Ovary (tissue), 9 donors: ENCODE results near the gene AVEN. TPM values are rescaled to one million over a fixed set of nuclear protein-coding genes. Genes with fewer than 3 reads are reported as not detected.

Experiments used
- DNase-seq, 5 donors: peaks; one replicate each; pipeline ENCODE4 v3.0.0-alpha.2; 2019 to 2020
- H3K27ac ChIP-seq, 2 donors: fragments of 200-600 bp; one replicate each; pipeline versions ENCODE4 v1.5.1 to v1.8.0; 2019 to 2022
- H3K27me3 ChIP-seq: fragments of 200-600 bp; one replicate; pipeline ENCODE4 v1.8.0; 2022
- H3K36me3 ChIP-seq: fragments of 200-600 bp; sonication (generic); one replicate; pipeline ENCODE4 v1.5.1; 2019
- H3K4me1 ChIP-seq: one replicate; pipeline ENCODE4 v1.8.1; 2013; ENCODE audit warnings: mild to moderate bottlenecking, moderate library complexity; ENCODE audit not compliant: insufficient read depth
- H3K4me3 ChIP-seq: fragments of 200-600 bp; sonication (generic); one replicate; pipeline ENCODE4 v1.5.1; 2017
- H3K9me3 ChIP-seq, 2 donors: fragments of 200-600 bp in 1 of 2; sonication (generic) in 1 of 2; one replicate each; pipeline versions ENCODE4 v1.5.1 to v1.8.1; 2013 to 2019; ENCODE audit warnings: mild to moderate bottlenecking in 1 of 2, moderate library complexity in 1 of 2
- CTCF ChIP-seq, 3 donors: fragments of 450-650 bp in 2 of 3; fragments of 200-600 bp in 1 of 3; IDR thresholded peaks; one replicate each; pipeline versions ENCODE4 v1.5.1 to v1.8.0; 2016 to 2022; ENCODE audit warnings: antibody characterized with exemption in 3 of 3, mild to moderate bottlenecking in 1 of 3
- EP300 ChIP-seq: sonication (generic); formaldehyde crosslinking; IDR thresholded peaks from one replicate; pipeline ENCODE4 v1.6.1; 2017; ENCODE audit warnings: antibody characterized with exemption
- POLR2A ChIP-seq: fragments of 450-650 bp; IDR thresholded peaks from one replicate; pipeline ENCODE4 v1.6.1; 2017; ENCODE audit warnings: antibody characterized with exemption, mild to moderate bottlenecking, moderate library complexity
- WGBS, 3 donors: extraction: QIAGEN DNeasy Blood & Tissue Kit in 1 of 3; methylation state at CpG; one replicate each; pipeline versions ENCODE4 v1.1.5 to v1.1.7; 2013 to 2017; 5-methylcytosine and 5-hydroxymethylcytosine counted together
- intact Hi-C, 4 donors: fragments of 100-400 bp; cut with DNase I; formaldehyde crosslinking; loops; one replicate each; pipeline versions ENCODE4 v1.11.0 to v1.15.1; 2022 to 2023
- polyA plus RNA-seq, 2 donors: library from polyadenylated mRNA; stranded (reverse); fragments of 200-250 nt in 1 of 2; fragments of 350-450 nt in 1 of 2; fragmentation: Illumina TruSeq in 1 of 2; extraction: RNeasy Lipid Tissue Mini Kit (QIAGEN cat#74804) in 1 of 2; gene quantifications; one replicate each; pipeline ENCODE4 v1.2.3, GENCODE V29; 2013 to 2014
- total RNA-seq, 7 donors: library from RNA; depleted of rRNA in 2 of 7; stranded (reverse); fragments of >200 nt in 2 of 7; fragmentation: NEBNext Ultra II Directional in 3 of 7; extraction: Animal tissue kit (Norgen Biotek cat#: 25700) in 3 of 7; gene quantifications; one replicate each; pipeline versions ENCODE4 v1.1.0 to v1.2.4, GENCODE V29; 2016 to 2023
- donor health status: DM: no; HTN: no; CAD: no; lungs with moderate emphysema.
- donor health status: DM: no; HTN: no; CAD: no.
- donor health status: Bipolar disorder and iron deficiency.
- donor health status: DM: yes; HTN: yes; CAD: no.
- donor health status: DM: no; HTN: no; CAD: no.
- donor health status: DM: yes; HTN: yes; CAD: no.

The AVEN gene
- total and polyA plus RNA-seq, 9 donors, result 9.0 to 20.9 (median 11.5) TPM

DNA sequence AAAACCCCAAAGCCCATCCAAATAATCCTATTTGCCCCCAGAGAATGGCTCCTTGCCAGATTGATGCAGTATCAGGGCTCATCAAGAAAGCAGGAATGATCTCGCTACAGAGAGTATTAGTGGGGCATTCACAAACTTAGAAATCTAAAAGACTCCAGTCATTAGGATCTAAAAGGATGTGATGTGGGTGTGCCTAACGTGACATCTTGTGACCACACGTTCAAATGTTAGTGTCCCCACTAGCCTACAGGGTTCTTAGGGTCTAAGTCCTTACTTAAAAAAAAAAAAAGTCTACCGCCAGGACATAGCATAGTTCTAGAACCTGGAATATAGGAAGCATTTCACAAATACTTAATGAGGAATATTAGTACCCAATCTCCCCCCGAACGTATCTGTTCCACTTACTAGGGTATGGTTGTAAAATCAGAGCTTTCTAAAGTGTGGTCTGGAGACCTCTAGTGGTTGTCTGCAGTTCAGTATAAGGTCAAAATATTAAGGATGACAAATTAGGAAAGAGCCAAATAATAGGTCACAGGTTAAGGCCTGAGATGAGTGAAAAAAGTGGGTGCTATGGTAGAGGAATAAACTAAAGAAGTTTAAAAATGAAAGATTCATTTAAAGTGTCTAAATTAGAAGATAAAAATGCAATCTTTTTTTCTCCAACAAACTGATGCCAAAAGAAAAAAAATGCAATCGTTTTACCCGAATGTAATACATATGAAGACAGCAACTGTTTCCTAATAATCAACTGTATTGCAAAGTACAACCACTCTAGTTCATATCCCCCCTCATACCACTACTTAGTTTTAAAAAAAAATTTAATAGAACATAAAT is 75.0 kb downstream of the AVEN start:
- no peaks in the 10 kb centered on the region for H3K4me1 ChIP-seq
- no peak overlapping the region for H3K4me3 ChIP-seq
- TF ChIP-seq EP300, result no peak
- no peak for TF ChIP-seq CTCF (IDR thresholded peaks at IDR 0.05)
- TF ChIP-seq POLR2A, result no peak
- no peak for DNase-seq
- no peaks in the 10 kb centered on the region for H3K9me3 ChIP-seq
- no peaks in the 10 kb centered on the region for H3K27me3 ChIP-seq
- intact Hi-C loops, result no loop called here
- H3K36me3 ChIP-seq, result no peaks in the 10 kb centered on the region
- WGBS, 3 donors, result 61 to 66% (median 63%) methylated on average over 8 of the region's 8 CpGs
- H3K27ac ChIP-seq, result no peak overlapping the region

GRCh38 chr15:33960549-33960935 is 78.5 kb downstream of the AVEN start:
- DNase-seq, result no peak
- Histone ChIP-seq H3K9me3 (no peaks in the 10 kb centered on the region), H3K27ac (no peak overlapping the region), H3K4me3 (no peak overlapping the region), H3K4me1 (peaks cover 3% of the 10 kb centered on the region), H3K36me3 (no peaks in the 10 kb centered on the region), H3K27me3 (no peaks in the 10 kb centered on the region)
- intact Hi-C loops, result no loop called here
- 35 to 44% (median 39%) methylated on average over 3 of the region's 3 CpGs for WGBS, 3 donors
- TF ChIP-seq POLR2A (no peak), CTCF (IDR thresholded peaks at IDR 0.05) (no peak), EP300 (no peak)

GRCh38 chr15:33959844-33960548 is 79.0 kb downstream of the AVEN start:
- Histone ChIP-seq H3K4me1 (peaks cover 3% of the 10 kb centered on the region), H3K4me3 (no peak overlapping the region), H3K27me3 (no peaks in the 10 kb centered on the region), H3K9me3 (no peaks in the 10 kb centered on the region), H3K36me3 (no peaks in the 10 kb centered on the region), H3K27ac (no peak overlapping the region)
- no peak for DNase-seq
- TF ChIP-seq EP300 (no peak), POLR2A (no peak), CTCF (IDR thresholded peaks at IDR 0.05) (no peak)
- intact Hi-C loops, result no loop called here
- WGBS, 3 donors, result 81 to 82% (median 82%) methylated on average over 7 of the region's 7 CpGs

DNA sequence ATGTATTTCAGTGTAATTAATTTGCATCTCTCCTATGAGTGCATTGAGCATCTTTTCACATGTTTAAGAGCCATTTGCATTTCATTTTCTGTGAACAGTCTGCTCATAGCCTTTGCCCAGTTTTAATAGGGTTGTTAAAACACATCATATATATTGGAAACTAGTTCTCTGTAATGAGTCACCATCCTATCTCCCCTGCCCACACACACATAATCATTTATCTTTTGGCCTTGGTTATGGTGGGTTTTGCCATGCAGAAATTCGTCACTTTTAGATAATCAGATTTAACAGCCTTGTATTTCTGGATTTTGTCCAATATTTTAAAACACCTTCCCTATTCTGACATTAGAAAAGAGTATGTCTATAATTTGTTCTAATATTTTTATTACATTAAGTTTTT is 82.6 kb downstream of the AVEN start:
- WGBS, 3 donors, result 26 to 41% (median 34%) methylated on average over 1 of the region's 1 CpG
- Histone ChIP-seq H3K4me1 (peaks cover 3% of the 10 kb centered on the region), H3K27me3 (no peaks in the 10 kb centered on the region), H3K36me3 (no peaks in the 10 kb centered on the region), H3K9me3 (no peaks in the 10 kb centered on the region), H3K27ac (no peak overlapping the region), H3K4me3 (no peak overlapping the region)
- intact Hi-C loops, result no loop called here
- TF ChIP-seq POLR2A, result no peak
- no peak for TF ChIP-seq CTCF (IDR thresholded peaks at IDR 0.05)
- DNase-seq, result no peak
